ENCODE measurements around the gene DYNLL1.
"Not testable (repeated sequence)": the region's sequence is repeated elsewhere in the genome, so short reads cannot be mapped to it uniquely, and the experiment has no call there.

DYNLL1 gene

GRCh38 chr12:120474616-120474960 is 21.3 kb upstream of the DYNLL1 start:
- DNase-seq (ENCODE audit: low spot score), result no peak

- DNase-seq (ENCODE audit: low spot score), result no peak
Observed at GRCh38 chr12:120475643-120476042, 20.3 kb upstream of the DYNLL1 start.

GRCh38 chr12:120479458-120479857 is 16.5 kb upstream of the DYNLL1 start:
- DNase-seq (ENCODE audit: low spot score), result no peak

- DNase-seq (ENCODE audit: low spot score), result no peak
Observed at GRCh38 chr12:120480211-120480610, 15.7 kb upstream of the DYNLL1 start.

GRCh38 chr12:120481022-120481767 is 14.7 kb upstream of the DYNLL1 start:
- DNase-seq (ENCODE audit: low spot score), result no peak

GRCh38 chr12:120483621-120484020 is 12.3 kb upstream of the DYNLL1 start:
- DNase-seq (ENCODE audit: low spot score), result no peak

GRCh38 chr12:120485961-120486881 is 9.7 kb upstream of the DYNLL1 start:
- no peak for DNase-seq (ENCODE audit: low spot score)

- not testable (repeated sequence) for DNase-seq (ENCODE audit: low spot score)
Observed at GRCh38 chr12:120487552-120487951, 8.4 kb upstream of the DYNLL1 start.

- DNase-seq (ENCODE audit: low spot score), result no peak
Observed at GRCh38 chr12:120488057-120488640, 7.8 kb upstream of the DYNLL1 start.

GRCh38 chr12:120489018-120489417 is 6.9 kb upstream of the DYNLL1 start:
- DNase-seq (ENCODE audit: low spot score), result no peak

- DNase-seq (ENCODE audit: low spot score), result no peak
Observed at GRCh38 chr12:120490325-120490724, 5.6 kb upstream of the DYNLL1 start.

GRCh38 chr12:120490833-120491512 is 4.9 kb upstream of the DYNLL1 start:
- DNase-seq (ENCODE audit: low spot score), result no peak

GRCh38 chr12:120495186-120495730 is 655 bp upstream of the DYNLL1 start:
- DNase-seq (ENCODE audit: low spot score), result no peak

- peak; percentile 17 for DNase-seq (ENCODE audit: low spot score)
Observed at GRCh38 chr12:120496413-120497340, 764 bp downstream of the DYNLL1 start.

- no peak for DNase-seq (ENCODE audit: low spot score)
Observed at GRCh38 chr12:120497524-120498150, 1.7 kb downstream of the DYNLL1 start.

GRCh38 chr12:120498870-120499515 is 3.1 kb downstream of the DYNLL1 start:
- DNase-seq (ENCODE audit: low spot score), result no peak

GRCh38 chr12:120500581-120500980 is 4.7 kb downstream of the DYNLL1 start:
- no peak for DNase-seq (ENCODE audit: low spot score)

- no peak for DNase-seq (ENCODE audit: low spot score)
Observed at GRCh38 chr12:120504587-120504986, 8.7 kb downstream of the DYNLL1 start.

- DNase-seq (ENCODE audit: low spot score), result no peak
Observed at GRCh38 chr12:120508537-120508936, 12.6 kb downstream of the DYNLL1 start.

GRCh38 chr12:120514002-120514401 is 18.1 kb downstream of the DYNLL1 start:
- no peak for DNase-seq (ENCODE audit: low spot score)

All from activated CD4-positive, alpha-beta T cell treated with anti-CD3 and anti-CD28 coated beads, Interleukin-2, Interleukin-4, amounts not matched to agents 100 ng/mL and 50 ng/mL, durations not matched to agents 16 hours and 8 hours (primary cell).